DND-41 (cell line): ENCODE data around the gene TTC12.

ENCODE experiments used
- EZH2 ChIP-seq: IDR thresholded peaks from 3 replicates; pipeline ENCODE4 v1.6.1; 2012; ENCODE audit warnings: borderline replicate concordance, low read depth, mild to moderate bottlenecking, moderate library complexity, low read length, inconsistent platforms; ENCODE audit not compliant: severe bottlenecking
- TF ChIP-seq, protein P1 (sequence below): IDR thresholded peaks from 2 replicates; pipeline ENCODE4 v1.5.1; 2012; ENCODE audit warnings: borderline replicate concordance, low read length, moderate library complexity, mild to moderate bottlenecking; ENCODE audit not compliant: poor library complexity, severe bottlenecking; ENCODE audit errors: extremely low read depth

DNA sequence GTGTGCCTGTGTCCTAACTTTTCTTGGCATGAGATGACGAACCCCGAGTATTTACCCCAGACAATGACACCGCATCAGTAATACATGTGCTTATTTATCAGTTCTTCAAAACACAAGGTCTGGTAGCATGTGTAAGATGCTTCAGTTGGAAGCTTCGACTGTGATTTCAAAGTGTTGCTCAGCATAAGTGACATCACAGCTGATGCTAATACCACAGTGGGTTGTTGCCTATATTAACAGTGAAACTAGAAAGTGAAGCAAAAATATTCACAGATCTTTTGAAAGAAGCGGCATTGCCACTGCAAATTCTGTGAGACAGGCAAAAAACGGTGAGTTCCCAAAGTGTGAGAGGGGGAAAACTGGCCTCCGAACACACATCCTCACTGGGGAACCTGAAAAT lies 18.4 kb upstream of the TTC12 start:
- TF ChIP-seq, protein P1, sequence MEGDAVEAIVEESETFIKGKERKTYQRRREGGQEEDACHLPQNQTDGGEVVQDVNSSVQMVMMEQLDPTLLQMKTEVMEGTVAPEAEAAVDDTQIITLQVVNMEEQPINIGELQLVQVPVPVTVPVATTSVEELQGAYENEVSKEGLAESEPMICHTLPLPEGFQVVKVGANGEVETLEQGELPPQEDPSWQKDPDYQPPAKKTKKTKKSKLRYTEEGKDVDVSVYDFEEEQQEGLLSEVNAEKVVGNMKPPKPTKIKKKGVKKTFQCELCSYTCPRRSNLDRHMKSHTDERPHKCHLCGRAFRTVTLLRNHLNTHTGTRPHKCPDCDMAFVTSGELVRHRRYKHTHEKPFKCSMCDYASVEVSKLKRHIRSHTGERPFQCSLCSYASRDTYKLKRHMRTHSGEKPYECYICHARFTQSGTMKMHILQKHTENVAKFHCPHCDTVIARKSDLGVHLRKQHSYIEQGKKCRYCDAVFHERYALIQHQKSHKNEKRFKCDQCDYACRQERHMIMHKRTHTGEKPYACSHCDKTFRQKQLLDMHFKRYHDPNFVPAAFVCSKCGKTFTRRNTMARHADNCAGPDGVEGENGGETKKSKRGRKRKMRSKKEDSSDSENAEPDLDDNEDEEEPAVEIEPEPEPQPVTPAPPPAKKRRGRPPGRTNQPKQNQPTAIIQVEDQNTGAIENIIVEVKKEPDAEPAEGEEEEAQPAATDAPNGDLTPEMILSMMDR: no peak
- no peak for TF ChIP-seq EZH2
